Neural crest cell (in vitro differentiated cells): ENCODE results near the gene ATP5PD. TPM values are rescaled to one million over a fixed set of nuclear protein-coding genes. Genes with fewer than 3 reads are reported as not detected.
"Not testable (repeated sequence)": the region's sequence is repeated elsewhere in the genome, so short reads cannot be mapped to it uniquely, and the experiment has no call there.

ENCODE experiments used
- DNase-seq: peaks from one replicate; pipeline ENCODE4 v3.0.0; 2021; ENCODE audit warnings: low read depth, mixed read lengths, low spot score
- H3K27ac Mint-ChIP-seq: one replicate; pipeline ENCODE4 v1.8.0; 2021; ENCODE audit warnings: mild to moderate bottlenecking, mixed read lengths; ENCODE audit not compliant: unreplicated experiment
- H3K27me3 Mint-ChIP-seq: 2 replicates; pipeline ENCODE4 v1.8.0; 2021; ENCODE audit warnings: low read depth, mild to moderate bottlenecking, mixed read lengths
- H3K36me3 Mint-ChIP-seq: 2 replicates; pipeline ENCODE4 v1.8.0; 2021; ENCODE audit warnings: low read depth, mild to moderate bottlenecking, mixed read lengths
- H3K4me1 Mint-ChIP-seq: 2 replicates; pipeline ENCODE4 v1.8.0; 2021; ENCODE audit warnings: mixed read lengths
- H3K4me3 Mint-ChIP-seq: one replicate; pipeline ENCODE4 v1.8.0; 2021; ENCODE audit warnings: mild to moderate bottlenecking, mixed read lengths
- H3K9me3 Mint-ChIP-seq: 2 replicates; pipeline ENCODE4 v1.8.0; 2021; ENCODE audit warnings: mixed read lengths
- total RNA-seq: library from RNA; stranded (reverse); gene quantifications from 2 replicates; pipeline ENCODE4 v1.2.1, GENCODE V29; 2021
- TF ChIP-seq, protein P1 (sequence below): fragments of 200-600 bp; sonication (generic); conservative IDR thresholded peaks from 2 replicates; pipeline ENCODE4 v1.5.0; 2021; ENCODE audit warnings: antibody characterized with exemption, mild to moderate bottlenecking

The ATP5PD gene
- total RNA-seq, 1 donor from 2014 or later, result 198 TPM

DNA sequence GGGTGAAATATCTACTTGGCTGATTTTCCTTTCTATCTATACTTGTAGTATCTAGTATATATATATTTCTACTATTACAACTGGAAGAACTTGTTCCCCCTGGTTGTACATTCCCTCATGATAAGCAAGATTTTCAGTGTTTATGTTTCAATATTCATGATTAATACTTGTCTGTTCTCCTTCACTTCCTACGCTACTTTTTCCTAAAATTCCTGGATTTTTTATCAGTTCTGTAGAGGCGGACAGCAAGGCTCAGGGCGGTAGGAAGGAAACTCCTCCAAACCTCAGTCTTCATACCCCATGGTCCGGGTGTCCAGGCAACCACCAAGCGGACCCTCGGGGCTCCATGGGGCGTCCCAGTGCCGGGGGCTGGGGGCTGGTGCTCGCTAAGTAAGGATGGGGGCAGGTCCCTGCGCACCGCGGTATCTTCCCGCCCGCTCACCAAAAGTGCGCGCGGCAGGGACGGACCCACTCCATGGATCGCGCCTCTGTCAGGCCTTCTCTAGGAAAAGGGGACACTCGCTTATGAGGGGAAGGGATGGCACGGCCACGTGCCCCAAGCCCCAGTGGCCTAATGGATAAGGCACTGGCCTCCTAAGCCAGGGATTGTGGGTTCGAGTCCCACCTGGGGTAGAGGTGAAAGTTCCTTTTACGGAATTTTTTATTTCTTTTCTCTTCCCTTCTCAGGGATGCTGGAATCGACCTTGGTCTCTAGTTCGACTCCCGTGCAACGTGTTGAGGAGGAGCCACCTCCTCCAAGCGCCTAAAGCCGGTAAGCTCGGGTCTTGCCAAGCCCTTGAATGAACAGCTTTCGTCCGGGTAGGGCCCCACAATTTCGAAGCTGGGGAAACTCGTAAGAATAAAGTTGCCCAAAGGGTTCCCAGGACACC lies 13.2 kb downstream of the ATP5PD start:
- peak; percentile 100 for DNase-seq
- Mint-ChIP-seq H3K9me3 (peaks cover 14% of the 10 kb centered on the region), H3K27me3 (peaks cover 42% of the 10 kb centered on the region), H3K36me3 (peaks cover 8% of the 10 kb centered on the region), H3K4me3 (peak overlapping the region; percentile 100), H3K27ac (peak overlapping the region; percentile 100), H3K4me1 (peaks cover 35% of the 10 kb centered on the region)
- TF ChIP-seq, protein P1, sequence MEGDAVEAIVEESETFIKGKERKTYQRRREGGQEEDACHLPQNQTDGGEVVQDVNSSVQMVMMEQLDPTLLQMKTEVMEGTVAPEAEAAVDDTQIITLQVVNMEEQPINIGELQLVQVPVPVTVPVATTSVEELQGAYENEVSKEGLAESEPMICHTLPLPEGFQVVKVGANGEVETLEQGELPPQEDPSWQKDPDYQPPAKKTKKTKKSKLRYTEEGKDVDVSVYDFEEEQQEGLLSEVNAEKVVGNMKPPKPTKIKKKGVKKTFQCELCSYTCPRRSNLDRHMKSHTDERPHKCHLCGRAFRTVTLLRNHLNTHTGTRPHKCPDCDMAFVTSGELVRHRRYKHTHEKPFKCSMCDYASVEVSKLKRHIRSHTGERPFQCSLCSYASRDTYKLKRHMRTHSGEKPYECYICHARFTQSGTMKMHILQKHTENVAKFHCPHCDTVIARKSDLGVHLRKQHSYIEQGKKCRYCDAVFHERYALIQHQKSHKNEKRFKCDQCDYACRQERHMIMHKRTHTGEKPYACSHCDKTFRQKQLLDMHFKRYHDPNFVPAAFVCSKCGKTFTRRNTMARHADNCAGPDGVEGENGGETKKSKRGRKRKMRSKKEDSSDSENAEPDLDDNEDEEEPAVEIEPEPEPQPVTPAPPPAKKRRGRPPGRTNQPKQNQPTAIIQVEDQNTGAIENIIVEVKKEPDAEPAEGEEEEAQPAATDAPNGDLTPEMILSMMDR, result no peak

- Mint-ChIP-seq H3K9me3 (peaks cover 16% of the 10 kb centered on the region), H3K27ac (no peak overlapping the region), H3K27me3 (peaks cover 42% of the 10 kb centered on the region), H3K4me1 (peaks cover 35% of the 10 kb centered on the region), H3K36me3 (peaks cover 8% of the 10 kb centered on the region), H3K4me3 (peak overlapping the region; percentile 100)
- no peak for DNase-seq
- TF ChIP-seq, protein P1, result no peak
Measured at GRCh38 chr17:75032720-75033280, 14.0 kb downstream of the ATP5PD start.

GRCh38 chr17:75031972-75032719 lies 14.6 kb downstream of the ATP5PD start:
- DNase-seq, result no peak
- Mint-ChIP-seq H3K9me3 (peaks cover 17% of the 10 kb centered on the region), H3K27me3 (peaks cover 42% of the 10 kb centered on the region), H3K27ac (no peak overlapping the region), H3K36me3 (peaks cover 8% of the 10 kb centered on the region), H3K4me1 (peaks cover 35% of the 10 kb centered on the region), H3K4me3 (peak overlapping the region; percentile 86)
- TF ChIP-seq, protein P1, result no peak

DNA sequence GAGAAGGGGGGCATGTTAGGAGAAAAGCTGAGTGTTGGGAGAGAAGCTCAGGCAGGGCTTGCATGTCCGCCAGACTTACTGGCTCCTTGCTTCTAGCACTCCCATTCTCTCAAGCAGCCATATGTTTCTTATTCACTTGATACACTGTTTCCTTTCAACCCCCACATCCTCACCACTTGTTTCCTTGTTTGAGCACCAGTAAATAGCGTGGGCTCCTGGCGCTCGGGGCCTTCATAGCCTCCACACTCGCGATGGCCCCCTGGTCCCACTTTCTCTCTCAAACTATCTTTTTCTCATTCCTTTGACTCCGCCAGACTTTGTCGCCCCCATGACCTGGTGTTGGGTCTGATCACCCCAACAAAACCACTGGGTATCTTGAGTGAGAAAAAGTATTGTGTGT lies 16.6 kb downstream of the ATP5PD start:
- TF ChIP-seq, protein P1, result no peak
- Mint-ChIP-seq H3K36me3 (peaks cover 13% of the 10 kb centered on the region), H3K27me3 (peaks cover 38% of the 10 kb centered on the region), H3K27ac (no peak overlapping the region), H3K9me3 (peaks cover 19% of the 10 kb centered on the region), H3K4me3 (peak overlapping the region; percentile 56), H3K4me1 (peaks cover 27% of the 10 kb centered on the region)
- DNase-seq, result no peak

GRCh38 chr17:75026650-75027049 lies 20.1 kb downstream of the ATP5PD start:
- Mint-ChIP-seq H3K36me3 (peaks cover 24% of the 10 kb centered on the region), H3K27me3 (peaks cover 11% of the 10 kb centered on the region), H3K9me3 (peaks cover 14% of the 10 kb centered on the region)
- DNase-seq, H3K4me1 Mint-ChIP-seq, H3K4me3 Mint-ChIP-seq, H3K27ac Mint-ChIP-seq: not testable (repeated sequence)

DNA sequence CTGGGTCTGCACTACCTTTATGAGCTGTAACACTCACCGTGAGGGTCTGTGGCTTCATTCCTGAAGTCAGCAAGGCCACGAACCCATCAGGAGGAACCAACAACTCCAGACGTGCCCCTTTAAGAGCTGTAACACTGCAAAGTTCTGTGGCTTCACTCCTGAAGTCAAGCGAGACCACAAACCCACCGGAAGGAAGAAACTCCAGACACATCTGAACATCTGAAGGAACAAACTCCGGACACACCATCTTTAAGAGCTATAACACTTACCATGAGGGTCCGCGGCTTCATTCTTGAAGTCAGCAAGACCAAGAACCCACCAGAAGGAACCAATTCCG lies 21.4 kb downstream of the ATP5PD start:
- Mint-ChIP-seq H3K9me3 (peaks cover 11% of the 10 kb centered on the region), H3K36me3 (peaks cover 29% of the 10 kb centered on the region)
- DNase-seq, H3K27me3 Mint-ChIP-seq, H3K27ac Mint-ChIP-seq, H3K4me1 Mint-ChIP-seq, H3K4me3 Mint-ChIP-seq: not testable (repeated sequence)
